Activated CD4-positive, alpha-beta T cell treated with anti-CD3 and anti-CD28 coated beads, Interleukin-2, amount 50 U/mL, for 16 hours (primary cell): ENCODE measurements around the gene FUBP3.

Experiments used
- DNase-seq: peaks from one replicate; pipeline ENCODE4 v3.0.0-alpha.2; 2020

The FUBP3 gene

DNA sequence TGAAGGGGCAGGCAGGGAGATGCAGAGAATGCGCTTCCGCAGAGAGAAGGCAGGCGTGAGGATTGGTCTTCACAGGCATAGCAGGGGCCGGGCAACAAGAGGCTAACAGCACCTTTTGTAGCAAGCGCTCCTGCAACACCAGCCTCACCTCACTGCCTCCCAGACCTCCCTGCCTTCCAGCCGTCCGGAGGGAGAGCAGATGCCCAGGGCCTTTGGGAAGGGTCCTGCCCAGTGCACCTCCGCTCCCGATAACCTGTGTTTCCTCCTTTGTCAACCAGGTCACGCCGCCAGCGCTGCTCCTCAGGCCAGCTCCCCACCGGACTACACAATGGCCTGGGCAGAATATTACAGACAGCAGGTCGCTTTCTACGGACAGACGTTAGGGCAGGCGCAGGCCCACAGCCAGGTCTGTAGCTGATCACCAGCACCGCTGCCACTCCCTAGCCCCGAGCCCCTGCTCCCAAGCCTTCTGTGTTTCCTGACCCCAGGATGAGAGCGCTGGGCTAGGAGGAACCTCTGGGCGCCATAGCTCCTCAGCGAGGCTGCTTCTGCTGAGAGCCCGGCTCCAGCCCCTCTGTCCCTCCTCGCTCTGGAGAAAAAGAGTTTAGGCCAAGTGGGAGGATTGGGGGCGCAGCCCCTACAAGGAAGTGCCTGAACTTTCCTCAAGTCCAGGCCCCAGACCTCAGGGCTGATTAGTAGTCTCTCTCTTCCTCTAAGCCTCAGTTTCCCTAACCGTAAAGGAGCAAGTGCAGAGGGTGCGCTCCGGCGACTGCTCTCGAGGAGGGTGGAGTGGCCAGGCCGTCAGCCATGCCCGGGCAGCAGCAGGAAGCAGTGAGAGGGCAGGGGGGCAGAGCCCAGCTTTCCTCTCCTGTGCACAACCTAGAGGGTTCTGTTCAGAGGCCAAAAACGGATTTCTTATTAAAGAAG lies 56.6 kb downstream of the FUBP3 start:
- DNase-seq: no peak

GRCh38 chr9:130636648-130637020 lies 57.3 kb downstream of the FUBP3 start:
- no peak for DNase-seq

- no peak for DNase-seq
These were observed 59.1 kb downstream of the FUBP3 start for GRCh38 chr9:130638284-130639123.

GRCh38 chr9:130639124-130639765 lies 59.9 kb downstream of the FUBP3 start:
- no peak for DNase-seq

DNA sequence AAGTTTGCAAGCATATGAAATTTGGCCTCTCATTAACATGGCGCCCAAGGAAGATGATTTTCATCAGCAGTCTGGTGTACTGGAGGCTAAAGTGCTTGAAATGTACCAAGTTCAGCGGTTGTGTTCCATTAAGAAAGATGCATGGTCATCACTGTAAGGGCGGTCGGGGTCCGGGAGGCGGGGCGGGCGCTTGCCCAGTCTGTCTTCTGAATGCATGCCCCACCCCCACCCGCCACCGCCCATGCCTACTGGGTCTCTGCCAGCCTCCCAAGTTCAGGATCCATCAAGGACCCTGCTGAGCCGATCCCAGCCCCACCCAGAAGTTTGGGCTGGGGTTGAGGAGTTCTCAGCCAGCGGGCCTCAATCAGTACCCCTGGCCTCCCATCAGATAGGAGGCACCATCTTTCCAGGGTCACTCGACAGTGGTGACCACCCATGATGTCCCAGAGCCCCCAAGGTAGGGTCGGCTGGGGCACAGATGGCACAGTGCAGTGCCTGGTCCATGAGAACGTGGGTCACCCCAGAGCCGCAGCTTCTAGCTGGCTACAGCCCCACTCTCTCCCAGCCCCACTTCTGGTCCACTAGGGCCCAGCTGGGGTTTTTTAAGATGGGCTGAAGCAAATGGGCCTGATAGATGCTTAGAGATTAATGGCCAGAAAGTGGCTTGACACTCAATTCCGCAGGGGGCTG lies 60.6 kb downstream of the FUBP3 start:
- DNase-seq: no peak

DNA sequence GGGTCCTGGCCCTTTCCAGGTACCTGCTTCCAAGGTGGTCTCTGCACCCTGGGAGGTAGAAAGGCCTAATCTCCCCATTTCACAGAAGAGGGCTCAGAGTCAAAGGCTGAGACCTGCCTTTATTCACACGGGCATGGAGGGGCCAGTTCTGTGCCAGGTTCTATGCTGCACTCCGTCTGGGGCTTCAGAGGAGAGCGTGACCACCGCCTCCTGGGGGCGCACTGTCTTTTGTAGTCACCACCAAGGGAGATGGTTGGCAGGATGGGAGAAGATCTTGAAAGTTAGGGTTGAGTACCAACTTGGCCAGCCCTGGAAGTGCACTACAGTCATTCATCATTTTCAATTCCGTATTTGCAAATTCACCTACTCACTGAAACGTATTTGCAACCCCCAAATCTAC lies 61.3 kb downstream of the FUBP3 start:
- DNase-seq: no peak

DNA sequence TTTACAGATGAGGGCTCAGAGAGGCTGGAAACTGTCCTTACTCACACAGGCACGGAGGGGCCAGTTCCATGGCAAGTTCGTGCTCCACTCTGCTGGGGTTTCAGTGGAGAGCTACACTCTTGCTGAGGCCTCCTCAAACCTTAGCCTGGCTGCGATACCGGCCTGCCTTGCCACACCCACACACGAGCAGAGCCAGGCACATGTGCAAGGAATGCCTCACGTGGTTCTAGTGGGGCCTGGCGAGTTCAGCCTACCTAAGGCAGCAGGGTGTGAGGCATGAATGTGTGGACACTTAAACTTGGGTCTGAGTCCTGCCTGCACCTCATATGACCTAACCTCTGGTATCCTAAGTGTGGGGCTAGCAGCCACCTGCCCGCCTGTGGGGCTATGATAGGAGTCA lies 63.5 kb downstream of the FUBP3 start:
- DNase-seq: no peak

DNA sequence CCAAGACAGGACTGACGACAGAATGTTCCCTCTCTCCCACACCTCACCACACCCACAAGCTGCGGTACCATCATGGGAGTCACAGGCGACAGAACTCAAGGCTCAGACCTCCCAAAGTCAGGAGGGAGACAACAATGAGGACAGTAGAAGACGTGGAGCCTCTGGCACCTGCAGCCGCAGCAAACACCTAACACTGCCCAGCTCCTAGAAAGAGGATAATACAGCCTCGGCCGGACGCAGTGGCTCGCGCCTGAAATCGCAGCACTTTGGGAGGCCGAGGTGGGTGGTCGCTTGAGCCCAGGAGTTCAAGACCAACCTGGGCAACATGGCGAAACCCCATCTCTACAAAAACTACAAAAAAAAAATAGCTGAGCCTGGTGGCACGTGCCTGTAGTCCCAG lies 71.8 kb downstream of the FUBP3 start:
- DNase-seq: no peak

DNA sequence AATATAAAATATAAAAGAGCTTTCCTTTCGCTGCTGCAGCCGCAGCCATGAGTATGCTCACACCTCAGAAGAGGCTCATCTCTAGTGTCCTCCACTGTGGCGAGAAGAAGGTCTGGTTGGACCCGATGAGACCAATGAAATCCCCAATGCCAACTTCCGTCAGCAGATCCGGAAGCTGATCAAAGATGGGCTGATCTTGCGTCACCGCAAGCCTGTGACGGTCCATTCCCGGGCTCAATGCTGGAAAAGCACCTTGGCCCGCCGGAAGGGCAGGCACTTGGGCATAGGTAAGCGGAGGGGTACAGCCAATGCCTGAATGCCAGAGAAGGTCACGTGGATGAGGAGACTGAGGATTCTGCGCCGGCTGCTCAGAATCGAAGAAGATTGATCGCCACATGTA lies 72.4 kb downstream of the FUBP3 start:
- no peak for DNase-seq

DNA sequence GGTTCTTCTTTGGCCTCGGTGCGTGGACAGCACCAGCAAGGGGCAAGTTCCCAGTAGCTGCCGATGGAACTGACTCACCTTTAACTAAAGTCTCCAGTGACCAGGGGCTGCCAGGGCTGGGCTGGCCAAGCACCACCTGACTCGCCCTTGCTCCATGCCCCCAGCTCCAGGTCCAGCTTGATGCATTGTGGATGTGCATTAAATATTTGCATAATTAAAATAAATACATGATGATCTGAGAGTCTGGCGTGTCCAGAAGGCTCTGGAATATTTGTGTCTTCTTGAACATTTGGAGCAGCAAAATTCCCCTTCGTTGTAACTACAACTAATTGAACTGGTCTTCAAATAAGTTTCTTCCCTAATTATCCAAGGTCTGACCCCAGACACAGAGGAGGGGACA lies 75.5 kb downstream of the FUBP3 start:
- DNase-seq: no peak

DNA sequence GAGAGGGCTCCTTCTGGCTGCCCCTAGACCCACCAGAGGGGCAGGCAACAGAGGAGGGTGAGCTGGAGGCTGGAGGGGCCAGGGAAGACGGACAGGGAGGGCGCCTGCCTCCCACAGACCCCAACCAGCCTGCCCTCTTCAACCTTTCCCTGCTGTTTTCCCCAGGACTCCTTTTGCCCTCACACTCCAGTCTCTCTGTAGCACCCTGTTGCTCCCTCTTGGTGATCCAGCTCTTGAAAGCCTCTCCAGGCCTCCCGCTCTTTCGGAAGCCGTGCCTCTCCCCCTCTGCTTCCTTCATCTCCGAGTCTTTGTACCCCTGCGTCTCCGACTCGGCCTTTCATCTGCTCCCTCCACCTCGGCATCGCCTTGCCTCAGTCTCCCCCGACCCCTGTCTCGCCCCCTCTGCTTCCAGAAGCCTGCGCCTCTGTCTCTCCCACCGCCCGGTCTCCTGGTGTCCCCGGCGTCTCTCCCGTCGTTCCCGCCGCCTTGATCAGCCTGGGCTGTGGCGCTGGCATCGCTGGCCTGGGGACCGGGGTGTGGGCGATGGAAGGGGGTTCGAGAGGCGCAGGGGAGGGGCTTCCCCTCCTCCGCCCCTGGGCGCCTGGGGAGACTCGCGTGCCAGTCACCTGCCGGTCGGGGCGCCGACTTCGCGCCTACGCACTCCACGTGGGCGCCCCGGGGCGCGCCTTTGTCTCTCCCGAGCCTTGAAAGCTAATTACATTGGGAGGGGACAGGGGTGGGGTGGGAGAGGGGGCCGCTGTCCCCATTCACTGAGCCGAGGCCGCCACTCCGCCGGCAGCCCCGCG lies 79.7 kb downstream of the FUBP3 start:
- DNase-seq: no peak

DNA sequence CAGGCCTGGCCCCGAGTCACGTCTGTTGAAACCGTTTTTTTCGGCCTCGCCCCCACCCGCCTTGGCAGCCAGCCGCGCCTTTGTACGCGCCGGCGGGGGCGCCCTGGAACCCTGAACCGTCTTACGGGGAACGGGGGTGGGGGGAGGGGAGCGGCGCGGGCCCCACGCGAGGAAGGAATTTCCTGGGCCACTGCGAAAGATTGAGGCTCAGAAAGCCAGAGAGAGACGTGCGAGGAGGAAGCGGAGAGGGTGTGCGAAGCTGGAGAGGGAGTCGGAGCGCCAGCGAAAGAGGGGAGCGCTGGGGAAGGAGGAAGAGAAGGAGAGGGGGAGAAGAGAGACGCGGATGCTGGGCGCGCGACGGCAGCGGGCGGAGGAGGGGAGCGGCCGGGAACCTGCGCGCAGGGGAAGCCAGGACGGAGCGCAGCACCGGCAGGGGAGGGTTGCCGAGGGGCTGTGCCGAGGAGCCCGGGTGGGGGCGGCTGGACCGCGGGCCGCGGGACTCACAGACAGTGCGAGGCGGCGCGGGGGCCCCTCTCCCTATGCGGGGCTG lies 80.4 kb downstream of the FUBP3 start:
- DNase-seq: no peak

GRCh38 chr9:130660326-130660682 lies 80.9 kb downstream of the FUBP3 start:
- DNase-seq: no peak

GRCh38 chr9:130660683-130661450 lies 81.5 kb downstream of the FUBP3 start:
- no peak for DNase-seq

GRCh38 chr9:130661451-130662098 lies 82.2 kb downstream of the FUBP3 start:
- DNase-seq: no peak

- DNase-seq: no peak
These were observed 83.0 kb downstream of the FUBP3 start for GRCh38 chr9:130662099-130662969.

DNA sequence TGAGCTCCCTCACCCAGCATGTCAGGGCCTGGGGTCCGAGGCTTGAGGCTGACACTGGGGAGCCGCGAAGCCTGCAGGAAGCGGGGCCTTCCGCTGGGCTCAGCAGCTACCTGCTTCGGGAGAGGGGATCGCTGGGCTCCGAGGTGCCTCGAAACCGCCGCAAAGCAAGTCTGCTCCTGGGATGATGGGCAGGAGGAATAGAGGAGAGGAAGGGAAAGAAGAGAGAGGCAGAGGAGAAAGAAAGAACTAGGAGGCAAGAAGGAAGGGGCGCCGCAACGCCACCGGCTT lies 83.5 kb downstream of the FUBP3 start:
- no peak for DNase-seq

DNA sequence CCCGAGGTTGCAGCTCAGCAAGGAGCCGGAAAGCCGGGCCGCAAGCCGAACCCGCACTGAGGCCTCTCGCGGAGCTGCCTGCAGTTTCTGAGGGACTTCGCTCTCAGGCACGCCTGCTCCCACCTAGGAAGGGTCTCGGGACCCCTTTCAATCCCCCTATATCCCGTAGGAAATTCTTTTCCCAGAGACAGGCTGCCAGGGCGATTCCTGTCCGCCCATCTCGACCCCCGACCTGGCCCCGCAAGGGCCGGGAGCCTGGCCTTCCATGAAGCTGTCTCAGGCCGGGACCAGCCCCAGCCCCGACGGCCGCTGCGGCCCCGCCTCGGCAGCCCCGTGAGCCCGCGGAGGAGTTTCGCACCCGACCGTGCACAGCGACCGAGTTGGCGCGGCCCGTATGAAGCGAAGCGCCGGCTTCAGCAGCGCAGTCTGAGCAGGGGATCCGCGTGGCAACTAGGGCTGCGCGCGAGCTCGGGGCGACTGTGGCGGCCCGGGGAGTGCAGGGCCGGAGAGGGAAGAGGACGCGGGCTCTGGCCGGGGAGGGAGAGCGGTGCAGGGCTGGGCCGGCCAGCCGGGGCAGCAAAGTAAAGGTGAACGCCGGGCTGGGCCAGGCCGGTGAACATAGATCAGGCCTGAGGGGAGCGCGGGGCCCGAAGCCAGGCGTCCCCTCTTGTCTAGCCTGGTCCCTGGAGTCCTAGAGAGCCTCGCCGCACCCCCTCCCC lies 84.0 kb downstream of the FUBP3 start:
- no peak for DNase-seq

DNA sequence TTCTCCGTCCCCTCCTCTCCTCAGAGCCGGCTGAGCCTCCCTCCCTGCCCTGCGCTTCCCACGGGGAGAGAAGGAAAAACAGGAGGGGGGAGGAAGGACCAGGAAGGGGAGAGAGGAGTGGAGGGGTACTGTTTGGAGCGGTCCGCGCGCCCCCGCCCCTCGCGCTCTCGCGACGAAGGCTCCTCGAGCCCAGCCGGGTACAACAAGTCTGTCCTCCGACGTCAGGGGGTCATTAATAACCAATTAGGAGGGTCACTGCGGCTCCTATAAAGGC lies 84.5 kb downstream of the FUBP3 start:
- DNase-seq: no peak
